Right lobe of liver (tissue), 4 donors: ENCODE results near the gene SCARF1.

Source experiments
- POLR2A ChIP-seq: fragments of 450-650 bp; IDR thresholded peaks from one replicate; pipeline ENCODE4 v1.6.1; 2017; ENCODE audit warnings: antibody characterized with exemption, mild to moderate bottlenecking
- TF ChIP-seq, protein P1 (sequence below), 4 donors: fragments of 200-600 bp in 3 of 4; fragments of 450-650 bp in 1 of 4; IDR thresholded peaks; one replicate each; pipeline versions ENCODE4 v1.5.1 to v1.8.0; 2016 to 2022; ENCODE audit warnings: antibody characterized with exemption in 4 of 4, mild to moderate bottlenecking in 2 of 4
- donor health status: DM: no; HTN: no; CAD: no.
- donor health status: DM: no; HTN: no; CAD: no.
- donor health status: DM: no; HTN: yes; CAD: no.

DNA sequence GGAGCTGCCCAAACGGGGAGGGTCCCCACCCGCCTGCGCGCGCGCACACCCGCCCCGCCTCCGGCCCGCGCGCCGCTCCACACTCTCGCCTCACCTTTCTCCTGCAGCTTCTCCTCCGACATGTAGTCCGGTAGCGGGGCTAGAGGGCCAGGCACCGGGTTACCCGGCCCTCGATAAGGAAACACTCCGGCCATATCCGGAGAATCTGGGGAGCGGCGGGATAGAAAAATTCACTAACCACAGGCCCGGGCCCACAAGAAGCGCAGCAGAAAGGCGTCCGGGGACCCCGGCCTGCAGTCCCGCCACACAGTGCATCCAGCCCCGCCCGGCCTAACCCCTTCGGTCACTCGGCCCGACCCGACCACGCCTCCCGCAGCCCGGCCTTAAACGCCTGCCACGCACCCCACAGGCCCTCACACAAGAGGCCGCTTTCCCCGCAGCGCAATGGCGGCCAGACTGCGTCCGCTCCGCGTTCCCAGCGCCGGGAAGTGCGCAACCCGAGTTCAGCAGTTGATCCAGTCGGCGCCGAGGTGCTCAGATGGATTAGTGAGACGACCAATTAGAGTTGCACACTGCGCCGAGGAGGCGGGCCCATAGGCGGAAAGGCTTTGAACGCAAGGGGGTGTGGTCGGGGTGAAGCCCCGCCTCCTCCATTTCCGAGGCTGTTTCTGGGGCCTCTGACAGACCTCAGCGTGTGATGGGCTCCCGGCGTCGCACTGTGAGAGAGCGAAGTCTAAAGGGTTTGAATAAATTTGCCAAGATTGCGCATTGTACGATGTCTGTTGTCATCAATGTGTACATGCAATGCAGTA is 39.1 kb upstream of the SCARF1 start, which contains the start of gene PRPF8:
- TF ChIP-seq, protein P1, sequence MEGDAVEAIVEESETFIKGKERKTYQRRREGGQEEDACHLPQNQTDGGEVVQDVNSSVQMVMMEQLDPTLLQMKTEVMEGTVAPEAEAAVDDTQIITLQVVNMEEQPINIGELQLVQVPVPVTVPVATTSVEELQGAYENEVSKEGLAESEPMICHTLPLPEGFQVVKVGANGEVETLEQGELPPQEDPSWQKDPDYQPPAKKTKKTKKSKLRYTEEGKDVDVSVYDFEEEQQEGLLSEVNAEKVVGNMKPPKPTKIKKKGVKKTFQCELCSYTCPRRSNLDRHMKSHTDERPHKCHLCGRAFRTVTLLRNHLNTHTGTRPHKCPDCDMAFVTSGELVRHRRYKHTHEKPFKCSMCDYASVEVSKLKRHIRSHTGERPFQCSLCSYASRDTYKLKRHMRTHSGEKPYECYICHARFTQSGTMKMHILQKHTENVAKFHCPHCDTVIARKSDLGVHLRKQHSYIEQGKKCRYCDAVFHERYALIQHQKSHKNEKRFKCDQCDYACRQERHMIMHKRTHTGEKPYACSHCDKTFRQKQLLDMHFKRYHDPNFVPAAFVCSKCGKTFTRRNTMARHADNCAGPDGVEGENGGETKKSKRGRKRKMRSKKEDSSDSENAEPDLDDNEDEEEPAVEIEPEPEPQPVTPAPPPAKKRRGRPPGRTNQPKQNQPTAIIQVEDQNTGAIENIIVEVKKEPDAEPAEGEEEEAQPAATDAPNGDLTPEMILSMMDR (IDR thresholded peaks at IDR 0.05): no peak
- TF ChIP-seq POLR2A: peak; percentile 91
